ENCODE data around the gene BDKRB1.
A peak's percentile ranks its signal among the peaks of the same experiment; 100 is the strongest.

Gene BDKRB1

DNA sequence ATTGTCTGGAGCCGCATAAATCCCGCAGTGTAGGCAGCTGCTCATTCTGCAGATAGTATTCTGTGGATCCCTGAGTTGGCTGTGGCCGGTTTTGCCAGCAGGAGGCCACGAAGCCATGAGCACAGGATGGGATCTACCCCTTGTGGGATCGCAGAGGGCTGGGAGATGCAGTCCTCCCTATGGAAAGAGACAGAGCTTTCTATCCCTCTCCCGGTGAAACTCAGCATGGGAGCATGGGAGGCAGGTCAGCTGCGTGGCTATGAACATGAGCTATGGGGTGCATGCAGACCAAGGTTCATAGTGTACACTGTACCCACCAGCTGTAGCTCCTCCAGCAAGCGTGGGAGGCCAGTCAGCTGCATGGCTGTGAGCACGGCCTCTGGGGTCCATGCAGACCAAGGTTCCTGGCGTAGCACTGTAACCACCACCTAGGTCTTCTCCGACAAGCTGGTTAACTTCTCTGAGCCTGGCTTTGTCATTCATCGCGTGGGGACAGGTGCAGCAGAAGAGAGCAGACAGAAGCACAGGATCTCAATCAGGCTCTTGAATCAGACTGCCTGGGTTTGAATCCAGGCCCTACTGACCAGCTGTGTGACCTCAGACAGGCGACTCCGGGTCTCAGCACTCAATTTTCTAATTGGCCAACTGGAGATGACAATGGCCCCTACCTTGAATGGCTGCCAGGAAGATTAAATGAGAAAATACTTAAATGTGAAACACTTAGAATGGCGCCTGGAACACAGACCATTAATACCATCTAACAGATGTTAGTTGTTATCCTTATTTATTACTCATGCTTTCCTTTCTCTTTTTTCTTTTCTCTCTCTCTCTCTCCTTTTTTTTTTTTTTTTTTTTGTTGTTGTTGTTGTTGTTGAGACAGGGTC, 6.0 kb downstream of the BDKRB1 start:
- no peak for DNase-seq (ENCODE audit: low spot score)

DNA sequence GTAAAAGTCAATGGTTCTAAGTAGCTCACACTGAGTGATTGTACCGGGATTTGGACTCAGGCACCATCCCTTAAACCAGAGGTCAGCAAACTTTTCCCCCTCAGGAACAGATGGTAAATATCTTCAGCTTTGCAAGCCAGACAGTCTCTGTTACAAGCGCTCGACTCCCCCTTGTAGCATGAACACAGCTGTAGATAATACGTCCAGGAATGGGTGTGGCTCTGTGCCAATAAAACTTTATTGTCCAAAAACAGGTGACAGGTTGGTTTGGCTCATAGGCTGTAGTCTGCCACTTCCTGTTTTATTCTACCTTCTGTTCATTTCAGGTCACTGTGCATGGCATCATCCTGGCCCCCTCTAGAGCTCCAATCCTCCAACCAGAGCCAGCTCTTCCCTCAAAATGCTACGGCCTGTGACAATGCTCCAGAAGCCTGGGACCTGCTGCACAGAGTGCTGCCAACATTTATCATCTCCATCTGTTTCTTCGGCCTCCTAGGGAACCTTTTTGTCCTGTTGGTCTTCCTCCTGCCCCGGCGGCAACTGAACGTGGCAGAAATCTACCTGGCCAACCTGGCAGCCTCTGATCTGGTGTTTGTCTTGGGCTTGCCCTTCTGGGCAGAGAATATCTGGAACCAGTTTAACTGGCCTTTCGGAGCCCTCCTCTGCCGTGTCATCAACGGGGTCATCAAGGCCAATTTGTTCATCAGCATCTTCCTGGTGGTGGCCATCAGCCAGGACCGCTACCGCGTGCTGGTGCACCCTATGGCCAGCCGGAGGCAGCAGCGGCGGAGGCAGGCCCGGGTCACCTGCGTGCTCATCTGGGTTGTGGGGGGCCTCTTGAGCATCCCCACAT, 7.6 kb downstream of the BDKRB1 start:
- DNase-seq (ENCODE audit: low spot score) = no peak

DNA sequence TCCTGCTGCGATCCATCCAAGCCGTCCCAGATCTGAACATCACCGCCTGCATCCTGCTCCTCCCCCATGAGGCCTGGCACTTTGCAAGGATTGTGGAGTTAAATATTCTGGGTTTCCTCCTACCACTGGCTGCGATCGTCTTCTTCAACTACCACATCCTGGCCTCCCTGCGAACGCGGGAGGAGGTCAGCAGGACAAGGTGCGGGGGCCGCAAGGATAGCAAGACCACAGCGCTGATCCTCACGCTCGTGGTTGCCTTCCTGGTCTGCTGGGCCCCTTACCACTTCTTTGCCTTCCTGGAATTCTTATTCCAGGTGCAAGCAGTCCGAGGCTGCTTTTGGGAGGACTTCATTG, 8.2 kb downstream of the BDKRB1 start:
- no peak for DNase-seq (ENCODE audit: low spot score)

DNA sequence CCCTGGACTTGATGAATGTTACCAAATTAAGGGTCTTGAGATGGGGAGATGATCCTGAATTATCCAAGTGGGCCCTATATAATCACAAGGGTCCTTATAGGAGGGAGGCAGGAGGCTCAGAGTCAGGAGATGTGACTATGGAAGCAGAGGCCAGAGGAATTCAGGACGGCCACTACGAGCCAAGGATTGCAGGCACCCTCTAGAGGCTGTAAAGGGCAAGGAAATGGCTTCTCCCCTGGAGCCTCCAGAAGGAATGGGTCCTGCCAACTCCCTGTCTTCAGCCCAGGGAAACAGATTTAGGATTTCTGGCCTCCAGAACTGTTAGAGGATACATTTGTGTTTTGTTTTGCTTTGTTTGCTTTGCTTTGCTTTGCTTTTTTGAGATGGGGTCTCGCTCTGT, 8.8 kb downstream of the BDKRB1 start:
- no peak for DNase-seq (ENCODE audit: low spot score)

DNA sequence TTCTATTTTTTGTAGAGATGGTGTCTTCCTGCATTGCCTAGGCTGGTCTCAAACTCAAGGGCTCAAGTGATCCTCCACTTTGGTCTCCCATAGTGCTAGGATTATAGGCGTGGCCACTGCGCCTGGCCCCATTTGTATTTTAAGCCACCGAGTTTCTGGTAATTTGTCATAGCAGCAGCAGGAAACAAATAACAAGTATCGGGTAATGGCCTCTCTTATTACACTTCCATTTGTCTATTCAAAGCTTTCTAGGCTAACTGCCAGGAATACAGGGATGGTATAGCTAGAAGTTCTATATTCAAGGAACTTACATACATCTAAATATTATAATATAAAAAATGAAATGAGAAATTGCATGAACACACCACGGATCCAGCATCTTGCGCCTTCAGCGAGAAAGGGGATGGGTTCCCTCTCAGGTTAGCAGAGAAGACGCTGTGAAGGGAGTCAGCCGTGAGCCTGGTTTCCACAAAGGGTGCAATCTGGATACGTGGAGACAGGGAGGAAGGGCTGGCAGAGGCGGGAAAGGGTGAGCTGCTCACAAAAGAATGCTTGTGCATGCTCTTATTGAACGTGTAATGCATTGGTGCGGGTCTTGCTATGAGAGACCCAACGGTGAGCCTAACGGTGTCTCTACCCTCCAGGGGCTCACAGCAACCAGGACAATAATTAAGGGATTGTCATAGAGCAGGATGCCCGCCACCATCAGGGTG, 9.5 kb downstream of the BDKRB1 start:
- DNase-seq (ENCODE audit: low spot score) = no peak

DNA sequence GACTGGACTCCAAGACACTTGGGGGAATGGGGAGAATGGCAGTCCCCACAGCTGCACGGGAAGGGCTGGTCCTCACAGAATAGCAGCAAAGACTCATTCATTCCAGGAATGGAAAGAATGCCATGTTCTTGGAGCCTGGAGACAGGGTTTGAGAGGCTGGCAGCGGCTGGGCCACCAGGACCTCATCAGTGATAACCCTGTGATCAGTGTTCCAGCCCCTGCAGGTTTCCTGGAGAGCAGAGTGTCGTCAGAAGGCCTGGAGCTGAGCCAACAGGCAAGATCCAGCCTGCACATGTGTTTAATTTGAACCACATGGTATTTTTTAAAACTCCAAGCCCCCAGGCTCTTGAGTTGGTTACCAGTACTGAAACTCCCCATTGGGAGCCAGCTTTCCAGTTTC, 11.3 kb downstream of the BDKRB1 start:
- no peak for DNase-seq (ENCODE audit: low spot score)

DNA sequence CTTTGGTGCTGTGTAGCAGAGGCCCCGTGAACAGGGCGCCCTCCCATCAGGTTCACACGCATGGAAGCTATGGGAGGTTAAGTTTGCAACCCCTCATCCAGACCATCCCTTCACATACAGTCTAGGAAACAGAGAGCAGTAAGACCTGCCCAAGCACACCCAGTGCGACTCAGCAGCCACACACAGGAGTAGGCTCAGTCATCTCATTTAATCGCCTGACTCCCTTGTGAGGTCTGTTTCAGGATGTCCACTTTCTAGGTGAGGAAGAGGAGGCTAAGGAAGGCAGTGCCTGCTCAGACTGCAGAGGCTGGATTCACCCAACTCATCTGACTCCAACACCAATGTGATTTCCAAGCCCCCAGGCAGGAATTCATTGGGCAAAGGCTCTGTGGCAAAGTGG, 11.9 kb downstream of the BDKRB1 start:
- no peak for DNase-seq (ENCODE audit: low spot score)

DNA sequence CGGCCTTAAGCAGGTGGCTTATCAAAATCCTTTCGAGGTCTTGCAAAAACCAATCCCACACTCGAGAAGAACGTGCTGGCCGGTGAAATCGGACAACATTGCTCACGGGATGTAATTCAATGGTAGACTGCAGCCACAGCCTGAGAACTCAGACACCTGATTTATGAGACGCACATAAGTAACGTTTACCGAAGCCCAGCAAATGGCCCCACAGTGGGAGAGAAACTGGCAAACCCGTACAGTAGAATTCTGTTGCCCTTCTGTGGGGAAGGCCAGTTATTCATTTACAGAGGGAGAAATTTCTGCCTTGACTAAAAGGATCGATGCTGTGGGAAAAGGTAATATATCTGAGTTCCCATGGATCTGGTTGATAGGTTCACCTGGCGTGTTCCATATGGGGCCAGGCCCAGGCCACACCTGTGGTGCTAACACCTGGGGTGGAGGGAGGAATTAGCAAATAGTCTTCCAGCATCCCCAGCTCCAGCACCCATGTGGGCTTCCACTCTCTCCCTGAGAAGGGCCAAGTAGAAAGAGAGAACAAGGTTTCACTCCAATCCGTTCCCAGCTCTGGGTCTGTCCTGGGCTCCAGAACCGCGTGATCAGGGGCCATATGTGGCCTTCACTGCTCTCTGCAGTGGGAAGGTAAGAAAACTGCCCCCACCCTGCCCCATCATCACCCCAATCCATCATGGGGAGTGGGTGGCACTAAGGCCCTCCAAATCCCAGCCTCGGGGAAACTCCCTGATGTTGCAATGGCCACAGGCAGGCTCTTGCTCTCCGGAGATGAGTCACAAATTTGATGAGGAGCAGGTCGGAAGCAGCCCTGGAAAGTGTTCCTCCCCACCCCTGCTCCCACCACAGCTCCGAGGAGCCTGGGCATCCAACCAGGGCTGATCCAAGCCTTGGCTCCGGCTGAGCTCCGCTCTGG, 12.7 kb downstream of the BDKRB1 start:
- DNase-seq (ENCODE audit: low spot score) = no peak

DNA sequence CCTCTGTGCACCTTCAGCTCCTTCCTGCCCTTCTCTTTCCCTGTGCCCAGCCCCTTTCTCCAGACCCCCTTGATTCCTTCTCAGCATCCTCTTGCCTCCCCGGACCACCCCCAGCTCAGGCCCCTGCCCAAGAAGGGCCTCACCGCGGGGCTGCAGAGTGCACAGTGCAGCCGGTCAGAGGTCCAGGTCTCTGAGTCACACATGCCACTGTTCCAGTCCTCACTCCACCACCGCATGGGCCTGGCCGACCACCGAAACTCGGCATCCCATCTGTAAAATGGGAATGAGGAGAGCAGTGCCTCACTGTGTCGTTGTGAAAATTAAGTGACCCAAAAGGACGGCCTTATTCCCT, 13.3 kb downstream of the BDKRB1 start:
- no peak for DNase-seq (ENCODE audit: low spot score)

DNA sequence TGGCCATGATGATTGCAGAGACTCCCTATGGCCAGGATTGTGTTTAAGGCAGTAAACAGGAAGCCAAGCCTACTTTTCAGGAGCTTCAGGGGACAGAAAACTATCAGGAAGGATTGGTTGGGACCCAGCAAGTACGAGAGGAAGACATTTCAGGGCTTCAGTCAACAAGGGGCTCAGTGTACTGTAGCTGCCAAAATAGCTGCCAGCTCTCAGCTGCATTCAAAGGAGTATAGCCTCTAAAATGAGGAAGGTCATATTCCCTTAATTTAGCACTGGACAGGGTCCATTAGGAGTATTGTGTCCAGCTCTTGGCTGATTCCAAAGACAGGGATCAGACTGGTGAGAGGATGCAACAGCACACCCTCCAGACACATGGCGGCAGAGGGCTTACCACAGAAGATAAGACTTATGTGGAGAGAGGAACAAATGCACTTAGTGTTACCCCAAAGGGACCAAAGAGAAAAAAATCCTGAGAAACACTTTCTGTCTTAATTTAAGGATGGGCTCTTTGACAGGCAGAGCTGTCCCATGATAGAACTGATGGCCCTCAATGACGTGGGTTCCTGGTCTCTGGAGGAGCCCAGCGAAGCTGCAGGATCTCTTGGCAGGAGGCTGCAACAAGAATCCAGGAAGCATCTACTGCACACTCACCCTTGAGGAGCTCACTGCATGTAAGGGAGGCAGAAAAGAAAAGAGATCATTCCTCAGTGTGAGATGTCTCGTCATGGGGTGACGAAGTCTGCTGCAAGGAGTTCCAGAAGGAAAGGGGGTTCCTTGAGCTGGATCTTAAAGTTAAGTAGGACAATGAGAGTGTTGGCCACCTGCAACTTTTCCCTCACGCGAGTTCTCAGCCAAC, 14.8 kb downstream of the BDKRB1 start:
- no peak for DNase-seq (ENCODE audit: low spot score)

DNA sequence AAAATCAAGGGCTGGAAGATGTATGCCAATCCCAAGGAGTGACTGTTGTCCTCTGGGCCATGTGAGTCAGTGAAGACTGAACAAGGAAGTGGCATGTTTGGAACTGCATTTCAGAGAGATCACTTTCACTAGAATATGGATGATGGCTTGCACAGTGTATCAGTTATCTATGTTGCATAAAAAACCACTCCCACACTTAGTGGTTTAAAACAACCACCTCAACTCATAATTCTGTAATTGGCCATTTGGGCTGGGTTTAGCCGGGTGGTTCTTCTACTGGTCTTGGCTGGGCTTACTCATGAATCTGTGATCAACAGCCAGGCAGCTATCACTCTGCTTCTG, 15.4 kb downstream of the BDKRB1 start:
- DNase-seq (ENCODE audit: low spot score) = no peak

DNA sequence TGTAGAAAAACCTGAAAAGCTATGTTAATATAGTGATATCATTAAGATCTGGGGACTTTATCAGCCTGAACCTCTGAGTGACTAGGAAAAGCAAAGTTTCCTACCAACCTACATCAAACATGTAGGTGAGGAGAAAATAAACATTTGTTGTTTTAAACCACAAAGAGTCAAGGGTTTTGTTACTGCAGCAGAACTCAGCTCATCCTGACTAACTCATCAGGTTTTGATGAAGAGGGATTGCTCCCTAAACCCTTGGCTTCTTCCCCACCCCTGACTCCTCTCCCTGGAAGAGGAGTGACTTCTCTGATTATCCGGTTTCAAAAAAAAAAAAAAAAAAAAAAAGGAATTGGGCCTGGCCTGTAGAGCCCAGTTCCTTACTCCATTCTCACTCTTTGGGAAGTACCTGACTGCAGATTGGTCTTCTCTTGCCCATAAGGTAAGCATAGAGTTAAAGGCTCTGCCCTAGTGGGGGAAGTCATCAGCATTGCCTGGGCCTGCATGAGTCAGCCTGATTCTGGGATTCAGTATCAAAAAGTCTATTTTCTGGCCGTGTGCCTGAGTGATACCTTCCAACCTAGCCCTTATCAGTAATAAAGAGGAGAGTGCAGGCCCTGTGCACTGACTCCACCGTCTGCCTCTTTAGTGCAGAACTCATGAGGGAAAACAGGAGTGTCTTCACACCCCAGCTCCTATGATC, 16.9 kb downstream of the BDKRB1 start:
- no peak for DNase-seq (ENCODE audit: low spot score)

DNA sequence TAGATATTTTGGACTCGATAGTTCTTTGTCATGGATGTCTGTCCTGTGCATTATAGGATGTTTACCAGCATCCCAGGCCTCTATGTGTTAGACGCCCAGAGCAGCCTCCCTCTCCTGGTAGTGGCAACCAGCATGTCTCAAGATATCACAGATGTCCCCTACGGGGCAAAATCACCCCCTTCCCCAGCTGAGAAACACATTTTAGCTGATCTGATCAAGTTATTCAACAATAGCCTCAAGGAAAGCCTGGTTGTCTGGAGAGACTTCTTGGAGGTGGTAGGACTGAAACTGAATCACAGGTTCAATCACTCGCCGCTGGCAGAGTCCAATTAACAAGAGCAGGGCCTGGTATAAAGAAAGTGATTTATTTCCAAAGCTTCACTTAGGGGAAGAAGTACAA, 17.6 kb downstream of the BDKRB1 start:
- DNase-seq (ENCODE audit: low spot score) = no peak

DNA sequence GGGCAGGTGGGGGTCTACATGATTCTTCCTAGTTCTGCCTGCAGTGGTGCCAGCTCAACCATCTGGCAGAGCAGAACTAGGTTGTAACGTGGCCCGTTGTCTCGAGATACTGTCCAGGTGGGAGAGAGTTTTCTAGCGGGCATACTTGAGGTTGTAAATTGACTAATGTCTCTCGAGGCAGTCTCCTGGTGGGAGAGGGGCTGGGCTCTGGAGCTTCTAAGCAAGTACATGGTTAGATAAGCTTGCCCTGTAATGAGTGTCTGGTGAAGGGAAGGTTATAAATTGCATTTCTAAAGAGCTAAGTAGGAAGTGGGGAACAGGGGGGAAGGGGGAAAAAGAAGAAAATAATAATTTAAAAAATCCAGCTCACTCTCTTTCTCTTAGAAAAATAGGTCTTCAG, 18.1 kb downstream of the BDKRB1 start:
- no peak for DNase-seq (ENCODE audit: low spot score)

DNA sequence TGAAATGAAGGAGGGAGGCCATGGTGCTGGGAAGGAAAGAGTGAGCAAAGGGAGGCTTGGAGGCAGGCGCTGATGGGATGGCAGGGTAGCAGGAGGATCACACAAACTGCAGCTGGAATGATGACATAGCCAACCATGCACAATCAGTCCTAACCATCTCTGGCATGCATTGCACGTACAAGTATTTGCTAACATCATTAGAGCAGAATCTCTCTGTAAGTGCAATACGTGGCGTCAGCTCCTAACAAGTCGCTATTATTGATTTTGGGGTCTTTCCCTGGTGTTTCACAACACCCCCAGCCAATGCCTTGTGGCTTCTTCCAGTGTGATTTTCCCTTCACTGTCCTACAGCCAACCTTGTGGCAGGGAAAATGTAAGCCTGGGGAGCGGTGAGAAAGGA, 18.5 kb downstream of the BDKRB1 start:
- DNase-seq (ENCODE audit: low spot score) = no peak

DNA sequence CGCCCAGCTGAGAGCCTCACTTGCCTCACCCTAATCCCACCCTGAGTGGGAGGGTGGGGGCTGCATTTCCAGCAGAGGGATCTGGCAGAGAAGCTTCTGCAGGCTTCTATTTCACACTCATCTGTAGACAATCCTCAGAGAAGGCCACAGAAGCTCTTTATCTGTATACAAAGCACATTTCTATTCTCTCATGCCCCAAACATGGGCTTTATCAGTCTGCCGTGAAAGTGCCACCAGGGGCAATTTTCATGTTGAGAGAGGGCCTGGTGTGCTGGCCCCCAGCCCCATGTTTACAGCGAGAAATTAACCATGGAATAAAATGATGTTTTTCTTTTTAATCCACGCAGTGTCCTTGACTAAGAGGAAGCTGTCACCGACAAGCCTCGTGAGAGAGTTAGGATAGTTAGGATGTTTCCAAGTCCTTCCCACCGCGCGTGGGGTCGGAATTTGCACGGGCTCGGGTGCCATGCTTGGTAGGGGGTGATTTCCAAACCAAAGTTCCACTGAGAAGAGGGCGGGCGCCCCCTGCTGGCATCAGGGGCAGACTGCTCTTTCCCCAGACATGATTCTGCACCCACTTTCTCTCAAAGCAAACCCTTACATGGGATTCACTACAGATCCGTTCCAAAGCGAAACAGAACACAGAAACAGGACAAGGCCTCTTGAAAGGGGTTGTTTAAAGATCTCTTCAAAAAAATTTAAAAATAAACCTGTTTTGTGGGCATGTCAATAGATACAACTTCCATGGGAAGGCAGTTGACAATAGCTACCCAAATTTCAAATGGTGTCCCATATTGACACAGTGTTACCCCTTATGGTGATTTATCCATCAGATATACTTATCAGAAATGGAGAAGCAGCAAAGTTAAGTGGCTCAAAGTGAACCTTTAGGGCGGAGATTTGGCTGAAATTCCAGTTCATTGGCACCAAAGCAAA, 19.4 kb downstream of the BDKRB1 start:
- DNase-seq (ENCODE audit: low spot score) = peak; percentile 56

DNA sequence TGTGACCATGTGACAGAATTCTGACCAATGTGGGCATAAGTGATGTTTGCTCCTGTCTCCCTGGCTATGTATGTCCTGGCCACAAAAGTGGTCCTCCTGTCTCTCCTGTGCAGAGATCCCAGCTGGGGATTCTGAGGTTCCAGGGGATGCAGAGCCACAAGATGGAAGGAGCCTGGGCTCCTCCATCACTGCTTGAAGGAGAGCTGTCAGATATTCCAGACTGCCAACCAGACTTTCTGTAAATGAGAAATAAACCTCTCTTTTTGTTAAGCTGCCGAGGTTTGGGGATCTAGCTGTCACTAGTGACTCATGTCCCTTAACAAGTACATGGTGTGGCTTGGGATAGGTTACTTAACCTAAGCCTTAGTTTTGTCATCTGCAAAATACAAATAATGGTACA, 21.9 kb downstream of the BDKRB1 start:
- DNase-seq (ENCODE audit: low spot score) = no peak

DNA sequence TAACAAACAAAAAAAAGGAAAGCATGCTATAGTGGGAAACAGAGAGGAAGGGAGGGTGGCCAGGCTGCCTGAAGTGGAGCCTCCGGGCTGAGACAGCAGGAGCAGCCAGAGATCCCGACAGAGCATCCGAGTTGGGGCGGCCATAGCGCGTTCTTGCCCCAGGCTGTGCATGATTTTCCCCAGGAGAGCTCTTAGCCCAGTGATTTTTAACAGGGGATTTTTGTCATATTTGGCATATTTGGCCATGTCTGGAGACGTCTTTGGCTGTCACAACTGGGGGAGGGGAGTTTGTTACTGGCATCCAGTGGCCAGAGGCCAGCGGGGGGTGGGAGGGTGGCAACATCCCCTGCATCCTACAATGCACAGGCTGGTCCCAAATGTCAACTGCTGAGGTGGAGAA, 23.6 kb downstream of the BDKRB1 start:
- DNase-seq (ENCODE audit: low spot score) = no peak

DNA sequence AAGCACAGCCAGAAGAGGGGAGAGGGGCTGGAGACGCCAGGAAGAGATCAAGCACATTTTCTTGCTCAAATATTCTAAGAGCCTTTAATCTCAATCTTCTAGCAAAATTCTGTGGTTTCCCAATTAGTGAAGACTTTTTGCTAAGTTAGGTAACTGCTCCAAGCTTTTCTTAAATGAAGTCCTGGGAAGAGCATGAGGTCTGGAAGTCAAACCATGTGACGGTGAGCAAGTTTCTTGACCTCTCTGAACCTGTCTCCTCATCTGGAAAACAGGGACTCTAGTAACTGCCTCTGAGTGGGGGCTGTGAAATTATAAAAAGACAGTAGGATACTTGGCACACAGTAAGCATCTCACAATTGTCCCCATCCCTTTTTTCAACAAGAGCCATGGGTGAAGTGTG, 24.1 kb downstream of the BDKRB1 start:
- DNase-seq (ENCODE audit: low spot score) = no peak
